Measurements from ENCODE around the gene SLC25A41. TPM values are rescaled to one million over a fixed set of nuclear protein-coding genes. Genes with fewer than 3 reads are reported as not detected.
A peak's percentile ranks its signal among the peaks of the same experiment; 100 is the strongest.

The SLC25A41 gene
- total and polyA plus RNA-seq, 9 of the 15 experiments (the other 6 are each of a cell fraction or from before 2014, with no cell fraction given), result 0.08 to 4.2 (median 1.6) TPM

GRCh38 chr19:6424939-6425731 lies 8.4 kb downstream of the SLC25A41 start (continued):
- TF ChIP-seq ZBTB9 (CRISPR knock-in tag; IDR thresholded peaks at IDR 0.05), result peak; percentile 90; the same call in 1 of the 2 replicates
- TF ChIP-seq ZNF311 (CRISPR knock-in tag; IDR thresholded peaks at IDR 0.05), result peak; percentile 88
- peak; percentile 78; the same call in 1 of the 2 replicates for TF ChIP-seq MEF2D (tag; conservative IDR thresholded peaks at IDR 0.05; ENCODE audit: low read depth)
- TF ChIP-seq CBX2 (IDR thresholded peaks at IDR 0.05; ENCODE audit: insufficient read depth, low read length, poor library complexity, severe bottlenecking), result no peak
- no peak for TF ChIP-seq U2AF1 (optimal IDR thresholded peaks at IDR 0.05; ENCODE audit: low read depth, low read length)
- TF ChIP-seq SAFB (IDR thresholded peaks at IDR 0.05; ENCODE audit: borderline replicate concordance, low read depth, low read length), result no peak
- no peak for TF ChIP-seq KLF16 (IDR thresholded peaks at IDR 0.05)
- no peak for TF ChIP-seq FOXA1 (IDR thresholded peaks at IDR 0.05; ENCODE audit: borderline replicate concordance)
- TF ChIP-seq REST (IDR thresholded peaks at IDR 0.05; ENCODE audit: borderline replicate concordance), result peak; percentile 62
- TF ChIP-seq REST (CRISPR knock-in tag; IDR thresholded peaks at IDR 0.05; ENCODE audit: low read depth), result peak; percentile 83; the same call in 1 of the 2 replicates
- TF ChIP-seq NR0B1 (IDR thresholded peaks at IDR 0.05; ENCODE audit: partially characterized antibody), result no peak
- peak; percentile 100 for TF ChIP-seq L3MBTL2 (IDR thresholded peaks at IDR 0.05)
- peak; percentile 97 for TF ChIP-seq RAD51 (IDR thresholded peaks at IDR 0.05; ENCODE audit: borderline replicate concordance, low read depth)
- peak; percentile 74 for TF ChIP-seq CXXC5 (CRISPR knock-in tag; IDR thresholded peaks at IDR 0.05)
- TF ChIP-seq ETV1 (tag; conservative IDR thresholded peaks at IDR 0.05; ENCODE audit: low read depth), result peak; percentile 85
- TF ChIP-seq ZNF644 (tag; IDR thresholded peaks at IDR 0.05; ENCODE audit: low read depth), result peak; percentile 74; the same call in 1 of the 2 replicates
- no peak for TF ChIP-seq HDGF (IDR thresholded peaks at IDR 0.05)
- peak; percentile 45; the same call in 1 of the 2 replicates for TF ChIP-seq ZNF444 (CRISPR knock-in tag; IDR thresholded peaks at IDR 0.05)
